ENCODE measurements around the gene ELOVL5. TPM values are rescaled to one million over a fixed set of nuclear protein-coding genes. Genes with fewer than 3 reads are reported as not detected.

Gene ELOVL5
- total RNA-seq, 3 donors from 2014 or later (not counting 1 experiment from before 2014, with no cell fraction given), result 72.1 to 99.5 (median 73.7) TPM

- Histone ChIP-seq H3K27ac (ENCODE audit: low read length) (peak overlapping the region; percentile 93), H3K9me3 (ENCODE audit: control insufficient read depth, insufficient read depth, low read length) (no peaks in the 10 kb centered on the region), H3K27me3 (ENCODE audit: control insufficient read depth, insufficient read depth, low read length) (no peaks in the 10 kb centered on the region), H3K4me3 (ENCODE audit: low read length) (peak overlapping the region; percentile 35), H3K36me3 (ENCODE audit: control insufficient read depth, insufficient read depth, low read length) (no peaks in the 10 kb centered on the region), H3K4me1 (ENCODE audit: control insufficient read depth, insufficient read depth, low read length) (peaks cover 39% of the 10 kb centered on the region)
- WGBS (ENCODE audit: insufficient coverage), result 8% methylated on average over 12 of the region's 12 CpGs
- Mint-ChIP-seq H3K27me3 (ENCODE audit: low read depth in 2 of 2) (no peaks in the 10 kb centered on the region), H3K4me1 (peaks cover 89% of the 10 kb centered on the region in 2 donors), H3K4me3 (peak overlapping the region; percentile 89), H3K27ac (peak overlapping the region; percentile 98 to 99), H3K9me3 (no peaks in the 10 kb centered on the region), H3K36me3 (no peaks in the 10 kb centered on the region)
- intact Hi-C loops (cut with micrococcal nuclease), result loop anchor here (1.0 to 2.0 kb wide), 2 partner anchors 14 to 23 kb away; no protein-coding TSS in a partner anchor
- TF ChIP-seq CTCF (IDR thresholded peaks at IDR 0.05), result no peak
- peak; percentile 85 to 90 (median 87) for ATAC-seq
- peak; percentile 51 to 92 for DNase-seq
These were observed 13.3 kb downstream of the ELOVL5 start for GRCh38 chr6:53335224-53335994.

GRCh38 chr6:53333439-53334408 is 15.0 kb downstream of the ELOVL5 start:
- intact Hi-C loops (cut with micrococcal nuclease), result loop anchor here (2.0 kb wide), 1 partner anchor 21 kb away; no protein-coding TSS in a partner anchor
- Mint-ChIP-seq H3K4me3 (peak overlapping the region; percentile 76), H3K36me3 (no peaks in the 10 kb centered on the region), H3K4me1 (peaks cover 77 to 79% of the 10 kb centered on the region in 2 donors), H3K9me3 (no peaks in the 10 kb centered on the region), H3K27ac (peak overlapping the region; percentile 98 to 99), H3K27me3 (ENCODE audit: low read depth in 2 of 2) (no peaks in the 10 kb centered on the region)
- TF ChIP-seq CTCF (IDR thresholded peaks at IDR 0.05), result no peak
- H3K27ac ChIP-seq (ENCODE audit: low read length), result peak overlapping the region; percentile 93
- H3K9me3 ChIP-seq (ENCODE audit: control insufficient read depth, insufficient read depth, low read length), result no peaks in the 10 kb centered on the region
- no peaks in the 10 kb centered on the region for H3K36me3 ChIP-seq (ENCODE audit: control insufficient read depth, insufficient read depth, low read length)
- peaks cover 39% of the 10 kb centered on the region for H3K4me1 ChIP-seq (ENCODE audit: control insufficient read depth, insufficient read depth, low read length)
- no peak for ATAC-seq
- H3K27me3 ChIP-seq (ENCODE audit: control insufficient read depth, insufficient read depth, low read length), result no peaks in the 10 kb centered on the region
- H3K4me3 ChIP-seq (ENCODE audit: low read length), result no peak overlapping the region
- DNase-seq, result no peak
- 50% methylated on average over 2 of the region's 5 CpGs for WGBS (ENCODE audit: insufficient coverage)

GRCh38 chr6:53331678-53332077 is 17.1 kb downstream of the ELOVL5 start:
- H3K9me3 Mint-ChIP-seq, result no peaks in the 10 kb centered on the region
- H3K4me3 Mint-ChIP-seq, result peak overlapping the region; percentile 65
- Histone ChIP-seq H3K27ac (ENCODE audit: low read length) (no peak overlapping the region), H3K27me3 (ENCODE audit: control insufficient read depth, insufficient read depth, low read length) (no peaks in the 10 kb centered on the region), H3K4me1 (ENCODE audit: control insufficient read depth, insufficient read depth, low read length) (peaks cover 33% of the 10 kb centered on the region), H3K36me3 (ENCODE audit: control insufficient read depth, insufficient read depth, low read length) (no peaks in the 10 kb centered on the region), H3K9me3 (ENCODE audit: control insufficient read depth, insufficient read depth, low read length) (no peaks in the 10 kb centered on the region), H3K4me3 (ENCODE audit: low read length) (no peak overlapping the region)
- no peaks in the 10 kb centered on the region for H3K27me3 Mint-ChIP-seq (ENCODE audit: low read depth in 2 of 2)
- no CpG with 5 or more reads among the region's 2 CpGs for WGBS (ENCODE audit: insufficient coverage)
- peaks cover 77% of the 10 kb centered on the region in 2 donors for H3K4me1 Mint-ChIP-seq
- DNase-seq (no peak), ATAC-seq (no peak)
- no peaks in the 10 kb centered on the region for H3K36me3 Mint-ChIP-seq
- peak overlapping the region; percentile 66 to 98 for H3K27ac Mint-ChIP-seq
- intact Hi-C loops (cut with micrococcal nuclease), result no loop called here
- TF ChIP-seq CTCF (IDR thresholded peaks at IDR 0.05), result no peak
